PC-9 (cell line): ENCODE results near the gene RXFP1.

Experiments
- EZH2 ChIP-seq: fragments of 200-600 bp; sonication (generic); IDR thresholded peaks from 2 replicates; pipeline ENCODE4 v1.8.0; 2017; ENCODE audit warnings: antibody characterized with exemption, low read depth
- TF ChIP-seq, protein P1 (sequence below): fragments of 200-600 bp; sonication (generic); conservative IDR thresholded peaks from 2 replicates; pipeline ENCODE4 v1.6.1; 2017; ENCODE audit warnings: mixed run types, antibody characterized with exemption, mild to moderate bottlenecking, moderate library complexity

DNA sequence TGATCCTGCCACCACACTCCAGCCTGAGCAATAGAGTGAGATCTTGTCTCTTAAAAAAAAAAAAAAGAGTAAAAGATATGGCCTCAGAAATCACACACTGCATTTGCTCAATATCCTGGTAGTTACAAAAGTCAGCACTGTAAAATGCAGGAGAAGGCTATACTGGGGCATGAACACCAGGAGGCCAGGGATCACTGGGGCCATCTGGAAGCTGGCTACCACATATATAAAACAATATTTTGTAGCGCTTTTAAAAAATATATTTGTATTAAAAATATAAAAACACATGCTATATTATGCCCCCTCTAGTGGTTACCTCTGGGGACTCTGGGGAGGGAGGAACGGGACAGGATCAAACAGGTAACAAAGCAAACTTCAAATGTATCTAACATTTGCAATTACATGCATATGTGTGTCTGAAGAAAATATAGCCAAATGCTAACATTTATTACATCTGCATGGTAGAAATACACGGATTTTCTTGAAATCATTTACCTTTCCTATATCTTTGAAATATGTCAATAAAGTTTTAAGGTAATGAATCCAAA, 146.0 kb downstream of the RXFP1 start:
- no peak for TF ChIP-seq EZH2
- TF ChIP-seq, protein P1, sequence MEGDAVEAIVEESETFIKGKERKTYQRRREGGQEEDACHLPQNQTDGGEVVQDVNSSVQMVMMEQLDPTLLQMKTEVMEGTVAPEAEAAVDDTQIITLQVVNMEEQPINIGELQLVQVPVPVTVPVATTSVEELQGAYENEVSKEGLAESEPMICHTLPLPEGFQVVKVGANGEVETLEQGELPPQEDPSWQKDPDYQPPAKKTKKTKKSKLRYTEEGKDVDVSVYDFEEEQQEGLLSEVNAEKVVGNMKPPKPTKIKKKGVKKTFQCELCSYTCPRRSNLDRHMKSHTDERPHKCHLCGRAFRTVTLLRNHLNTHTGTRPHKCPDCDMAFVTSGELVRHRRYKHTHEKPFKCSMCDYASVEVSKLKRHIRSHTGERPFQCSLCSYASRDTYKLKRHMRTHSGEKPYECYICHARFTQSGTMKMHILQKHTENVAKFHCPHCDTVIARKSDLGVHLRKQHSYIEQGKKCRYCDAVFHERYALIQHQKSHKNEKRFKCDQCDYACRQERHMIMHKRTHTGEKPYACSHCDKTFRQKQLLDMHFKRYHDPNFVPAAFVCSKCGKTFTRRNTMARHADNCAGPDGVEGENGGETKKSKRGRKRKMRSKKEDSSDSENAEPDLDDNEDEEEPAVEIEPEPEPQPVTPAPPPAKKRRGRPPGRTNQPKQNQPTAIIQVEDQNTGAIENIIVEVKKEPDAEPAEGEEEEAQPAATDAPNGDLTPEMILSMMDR: peak; percentile 63
